ENCODE measurements around the gene SMTNL2.

DNA sequence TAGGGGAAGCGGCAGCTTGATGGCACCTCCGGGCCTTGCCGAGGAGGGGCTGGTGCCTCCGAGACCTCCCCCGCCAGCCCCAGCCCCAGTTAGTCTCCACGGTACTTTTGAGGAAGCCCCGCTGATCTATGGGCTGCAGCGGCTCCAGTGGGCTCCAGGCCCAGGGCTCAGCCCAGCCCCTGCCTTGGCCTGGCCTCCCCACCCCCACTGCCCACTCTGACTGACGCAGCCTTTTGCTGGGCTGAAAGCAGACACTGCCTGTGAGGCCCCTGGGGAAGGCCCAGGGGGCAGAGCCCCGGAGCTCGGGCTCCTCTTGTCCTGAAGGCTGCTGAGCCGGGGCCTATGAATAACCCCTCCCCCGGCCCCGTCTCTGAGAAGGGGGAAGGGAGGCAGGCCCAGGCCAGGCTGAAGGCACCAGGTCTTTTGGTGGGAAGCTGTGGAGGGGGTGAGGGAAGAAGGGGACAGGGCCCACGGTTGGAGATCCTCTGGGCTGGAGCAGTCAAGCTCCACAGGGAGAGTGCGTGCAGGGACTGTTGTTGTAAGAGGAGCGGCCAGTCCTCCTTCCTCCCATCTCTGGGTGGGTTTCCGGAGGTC lies 7.5 kb upstream of the SMTNL2 start:
- TF ChIP-seq CTCF (IDR thresholded peaks at IDR 0.05) = no peak
- no peak for TF ChIP-seq POLR2A (IDR thresholded peaks at IDR 0.05)
